Karpas-422 (cell line): ENCODE data around the gene YWHAG. TPM values are rescaled to one million over a fixed set of nuclear protein-coding genes. Genes with fewer than 3 reads are reported as not detected.

Experiments
- DNase-seq: peaks from one replicate; pipeline ENCODE4 v3.0.0-alpha.2; 2015
- H2AFZ ChIP-seq: fragments of 200-600 bp; sonication (generic); 2 replicates; pipeline ENCODE4 v1.6.1; 2014; ENCODE audit warnings: antibody characterized with exemption, low read length, mixed read lengths
- H3K27ac ChIP-seq: fragments of 200-600 bp; sonication (generic); 2 replicates; pipeline ENCODE4 v1.5.1; 2014; ENCODE audit warnings: mild to moderate bottlenecking, low read length, moderate library complexity
- H3K27me3 ChIP-seq: fragments of 200-600 bp; sonication (generic); 2 replicates; pipeline ENCODE4 v1.6.1; 2014; ENCODE audit warnings: low read length, mixed read lengths
- H3K36me3 ChIP-seq: fragments of 200-600 bp; sonication (generic); 2 replicates; pipeline ENCODE4 v1.6.1; 2014; ENCODE audit warnings: low read length, mixed read lengths; ENCODE audit not compliant: insufficient read depth
- H3K4me1 ChIP-seq: fragments of 200-600 bp; sonication (generic); 2 replicates; pipeline ENCODE4 v1.6.1; 2014; ENCODE audit warnings: mild to moderate bottlenecking, low read length, mixed read lengths
- H3K4me2 ChIP-seq: fragments of 200-600 bp; sonication (generic); 2 replicates; pipeline ENCODE4 v1.6.1; 2014; ENCODE audit warnings: low read length, low read depth, mild to moderate bottlenecking; ENCODE audit not compliant: poor library complexity, severe bottlenecking
- H3K4me3 ChIP-seq: fragments of 200-600 bp; sonication (generic); 2 replicates; pipeline ENCODE4 v1.5.1; 2014; ENCODE audit warnings: mild to moderate bottlenecking, antibody characterized with exemption, low read length, mixed read lengths
- H3K79me2 ChIP-seq: fragments of 200-600 bp; sonication (generic); 2 replicates; pipeline ENCODE4 v1.6.1; 2014; ENCODE audit warnings: mild to moderate bottlenecking, low read length, mixed read lengths
- H3K9ac ChIP-seq: fragments of 200-600 bp; sonication (generic); 2 replicates; pipeline ENCODE4 v1.6.0; 2014; ENCODE audit warnings: low read length
- H3K9me2 ChIP-seq: fragments of 200-600 bp; sonication (generic), shearing (Covaris generic); replicated peaks from 2 replicates; pipeline ENCODE4 v1.6.0; 2014; ENCODE audit warnings: mild to moderate bottlenecking, low read length, moderate library complexity; ENCODE audit not compliant: insufficient read depth
- H3K9me3 ChIP-seq: fragments of 300-700, 200-600 bp; sonication (generic); 2 replicates; pipeline ENCODE4 v1.6.1; 2014; ENCODE audit warnings: low read length, mixed read lengths
- H4K20me1 ChIP-seq: fragments of 200-600 bp; sonication (generic); 2 replicates; pipeline ENCODE4 v1.6.1; 2014; ENCODE audit warnings: mild to moderate bottlenecking, antibody characterized with exemption, low read length, low read depth; ENCODE audit not compliant: insufficient read depth
- total RNA-seq: library from RNA; depleted of rRNA; stranded (reverse); fragments of >200 nt; shearing (Covaris generic); gene quantifications from 2 replicates; pipeline ENCODE4 v1.2.3, GENCODE V29; 2014; ENCODE audit warnings: low replicate concordance

The YWHAG gene
- total RNA-seq, 1 experiment from 2014 or later, result 64.1 TPM

DNA sequence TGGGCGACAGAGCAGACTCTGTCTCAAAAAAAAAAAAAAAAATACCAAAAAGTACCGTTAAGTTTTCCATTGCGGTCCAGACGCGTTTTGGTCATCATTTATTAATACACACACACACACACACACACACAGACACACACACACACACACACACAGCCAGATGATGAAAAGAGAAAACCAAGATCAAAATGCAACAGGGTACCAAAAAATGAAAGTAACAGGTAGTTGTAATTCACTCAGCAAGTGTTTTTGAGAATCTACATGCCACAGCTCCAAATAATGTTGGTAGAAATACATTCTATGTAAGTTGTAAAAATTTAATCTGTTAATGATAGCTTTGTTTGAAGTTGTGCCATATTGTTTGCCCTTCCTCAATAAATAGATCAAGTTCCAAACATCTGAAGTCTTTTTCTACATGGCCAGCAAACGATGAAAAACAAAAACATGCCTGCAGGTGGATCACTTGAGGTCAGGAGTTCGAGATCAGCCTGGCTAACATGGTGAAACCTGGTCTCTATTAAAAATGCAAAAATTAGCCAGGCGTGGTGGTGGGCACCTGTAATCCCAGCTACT lies 9.4 kb downstream of the YWHAG start:
- Histone ChIP-seq H3K9ac (no peak overlapping the region), H2AFZ (no peak overlapping the region), H3K79me2 (peaks cover 97% of the 10 kb centered on the region), H4K20me1 (peaks cover 69% of the 10 kb centered on the region), H3K4me1 (0 out of 2 replicates have a peak, but pooled peaks cover 2% of the 10 kb centered on the region), H3K27ac (no peak overlapping the region), H3K9me3 (no peaks in the 10 kb centered on the region), H3K9me2 (no peaks in the 10 kb centered on the region), H3K27me3 (no peaks in the 10 kb centered on the region), H3K4me2 (no peak overlapping the region), H3K36me3 (peaks cover 51% of the 10 kb centered on the region), H3K4me3 (no peak overlapping the region)
- DNase-seq, result no peak

DNA sequence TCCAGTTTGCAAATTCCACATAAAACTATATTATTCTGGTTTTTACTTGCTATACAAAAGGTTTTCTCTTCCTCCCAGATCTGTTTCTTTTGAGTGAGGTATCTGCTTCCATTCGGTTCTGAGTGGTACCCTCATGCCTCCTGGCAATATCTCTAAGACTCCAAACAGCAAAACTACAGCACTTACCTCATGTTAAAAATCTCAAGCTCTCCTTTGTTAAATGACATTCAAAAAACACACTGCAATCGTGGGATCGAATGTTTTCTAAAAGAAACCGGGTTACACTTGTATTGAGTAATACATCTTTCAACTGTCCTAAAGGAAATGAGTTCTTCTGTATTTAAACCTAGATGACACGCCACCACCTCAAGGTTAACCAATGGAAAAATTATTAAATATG lies 11.1 kb downstream of the YWHAG start:
- H3K27ac ChIP-seq, result no peak overlapping the region
- no peaks in the 10 kb centered on the region for H3K9me2 ChIP-seq
- no peak overlapping the region for H2AFZ ChIP-seq
- H3K9ac ChIP-seq, result no peak overlapping the region
- peaks cover 63% of the 10 kb centered on the region for H3K36me3 ChIP-seq
- no peak for DNase-seq
- H3K4me2 ChIP-seq, result no peak overlapping the region
- H3K79me2 ChIP-seq, result peaks cover 97% of the 10 kb centered on the region
- no peak overlapping the region for H3K4me3 ChIP-seq
- H3K27me3 ChIP-seq, result no peaks in the 10 kb centered on the region
- 0 out of 2 replicates have a peak, but pooled peaks cover 2% of the 10 kb centered on the region for H3K4me1 ChIP-seq
- H3K9me3 ChIP-seq, result no peaks in the 10 kb centered on the region
- peaks cover 72% of the 10 kb centered on the region for H4K20me1 ChIP-seq

DNA sequence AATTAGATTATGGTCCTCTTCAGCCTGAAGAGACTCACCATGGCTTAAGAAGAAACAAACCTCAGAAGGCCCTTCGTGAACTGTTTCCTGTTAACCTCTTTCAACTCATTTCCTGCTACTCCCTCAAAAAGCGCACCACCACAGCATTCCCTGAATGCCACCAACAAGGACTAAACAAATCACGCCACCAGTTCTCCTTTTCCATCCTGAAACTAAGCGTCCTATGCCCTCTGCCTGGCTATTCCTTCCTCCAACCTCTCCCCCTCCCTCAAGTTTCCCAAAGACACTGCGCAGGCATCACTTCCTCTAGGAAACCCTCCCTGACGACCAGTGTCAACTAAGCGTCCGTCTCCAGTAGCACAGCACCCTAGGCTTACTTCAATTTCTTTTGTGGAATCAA lies 12.0 kb downstream of the YWHAG start:
- Histone ChIP-seq H3K79me2 (peaks cover 97% of the 10 kb centered on the region), H2AFZ (no peak overlapping the region), H3K4me1 (no peaks in the 10 kb centered on the region), H3K9me2 (no peaks in the 10 kb centered on the region), H3K27me3 (no peaks in the 10 kb centered on the region), H3K27ac (no peak overlapping the region), H4K20me1 (peaks cover 72% of the 10 kb centered on the region), H3K9me3 (no peaks in the 10 kb centered on the region), H3K4me3 (no peak overlapping the region), H3K9ac (no peak overlapping the region), H3K4me2 (no peak overlapping the region), H3K36me3 (peaks cover 68% of the 10 kb centered on the region)
- DNase-seq, result no peak

DNA sequence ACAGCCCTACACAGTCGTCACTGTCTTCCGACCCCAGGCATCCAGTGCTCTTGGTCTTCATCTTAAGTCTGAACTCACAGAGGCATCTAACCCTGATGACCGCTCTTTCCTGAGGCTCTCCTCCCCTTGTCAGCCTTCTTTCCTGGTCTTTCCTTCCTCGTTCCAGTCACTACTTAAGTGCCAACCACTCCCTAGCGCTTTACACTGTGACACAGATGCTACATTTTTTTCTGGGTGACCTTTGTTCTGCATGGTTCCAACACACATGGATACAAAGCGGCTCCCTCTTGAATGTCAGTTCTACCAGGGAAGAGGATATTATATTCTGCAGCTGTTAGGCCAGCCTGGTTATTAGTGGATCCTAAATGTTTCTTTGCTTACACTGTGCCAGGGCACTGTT lies 12.7 kb downstream of the YWHAG start:
- Histone ChIP-seq H2AFZ (no peak overlapping the region), H3K4me2 (no peak overlapping the region), H3K9me2 (no peaks in the 10 kb centered on the region), H3K9ac (no peak overlapping the region), H3K9me3 (no peaks in the 10 kb centered on the region), H3K79me2 (peaks cover 97% of the 10 kb centered on the region), H3K27ac (no peak overlapping the region), H3K4me1 (no peaks in the 10 kb centered on the region), H3K4me3 (no peak overlapping the region), H3K36me3 (peaks cover 72% of the 10 kb centered on the region), H4K20me1 (peaks cover 69% of the 10 kb centered on the region), H3K27me3 (no peaks in the 10 kb centered on the region)
- DNase-seq, result no peak

DNA sequence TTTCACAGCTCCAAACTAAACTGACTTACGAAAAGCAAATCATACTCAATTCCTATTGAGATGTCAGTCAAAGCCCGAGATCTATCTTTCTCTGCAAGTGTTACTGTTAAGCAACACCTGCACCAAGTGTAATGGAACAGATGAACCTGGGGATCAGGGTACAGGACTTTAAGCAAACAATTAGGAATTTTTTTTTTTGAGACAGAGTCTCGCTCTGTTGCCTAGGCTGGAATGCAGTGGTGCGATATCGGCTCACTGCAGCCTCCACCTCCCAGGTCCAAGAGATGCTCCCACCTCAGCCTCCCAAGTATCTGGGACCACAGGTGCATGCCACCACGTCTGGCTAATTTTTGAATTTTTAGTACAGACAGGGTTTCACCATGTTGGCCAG lies 14.9 kb downstream of the YWHAG start:
- H4K20me1 ChIP-seq, result peaks cover 65% of the 10 kb centered on the region
- no peaks in the 10 kb centered on the region for H3K27me3 ChIP-seq
- no peak overlapping the region for H3K4me2 ChIP-seq
- H3K9me2 ChIP-seq, result no peaks in the 10 kb centered on the region
- H3K36me3 ChIP-seq, result peaks cover 68% of the 10 kb centered on the region
- H3K9me3 ChIP-seq, result no peaks in the 10 kb centered on the region
- no peak overlapping the region for H3K9ac ChIP-seq
- H3K79me2 ChIP-seq, result peaks cover 97% of the 10 kb centered on the region
- H3K27ac ChIP-seq, result no peak overlapping the region
- H2AFZ ChIP-seq, result no peak overlapping the region
- no peak overlapping the region for H3K4me3 ChIP-seq
- H3K4me1 ChIP-seq, result no peaks in the 10 kb centered on the region
- DNase-seq, result no peak

DNA sequence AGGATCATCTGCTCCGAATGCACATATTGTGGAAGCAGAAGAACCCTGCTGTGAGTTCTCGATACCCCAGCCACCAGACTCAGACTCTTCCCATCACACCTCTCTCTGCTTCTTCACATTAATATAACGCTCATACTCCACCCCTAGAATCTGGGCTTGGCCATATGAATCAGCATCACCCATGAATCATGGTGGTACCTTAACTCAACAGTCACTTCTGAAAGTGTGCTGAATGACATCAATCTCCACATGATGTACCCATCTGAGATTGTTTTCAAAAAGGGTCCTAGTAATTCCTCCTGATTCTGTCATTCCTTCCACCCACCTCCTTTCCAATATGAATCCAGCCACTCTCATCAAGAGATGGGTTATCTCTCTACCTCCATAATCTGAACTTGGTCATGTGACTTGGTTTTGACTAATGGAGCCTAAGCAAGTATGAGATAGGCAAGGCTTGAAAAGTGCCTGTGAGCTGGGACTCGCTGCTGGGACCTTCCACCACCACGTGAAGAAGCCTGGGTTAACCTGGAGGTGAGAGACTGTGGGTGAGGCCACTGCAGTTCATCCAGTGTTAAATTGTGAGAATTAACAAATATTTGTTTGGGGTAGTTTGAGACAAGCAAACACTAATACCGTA lies 15.4 kb downstream of the YWHAG start:
- Histone ChIP-seq H3K4me2 (no peak overlapping the region), H3K36me3 (peaks cover 71% of the 10 kb centered on the region), H3K9me2 (no peaks in the 10 kb centered on the region), H3K27ac (no peak overlapping the region), H3K27me3 (no peaks in the 10 kb centered on the region), H3K9me3 (no peaks in the 10 kb centered on the region), H3K4me3 (no peak overlapping the region), H2AFZ (no peak overlapping the region), H4K20me1 (peaks cover 70% of the 10 kb centered on the region), H3K79me2 (peaks cover 97% of the 10 kb centered on the region), H3K4me1 (no peaks in the 10 kb centered on the region), H3K9ac (no peak overlapping the region)
- DNase-seq, result no peak

DNA sequence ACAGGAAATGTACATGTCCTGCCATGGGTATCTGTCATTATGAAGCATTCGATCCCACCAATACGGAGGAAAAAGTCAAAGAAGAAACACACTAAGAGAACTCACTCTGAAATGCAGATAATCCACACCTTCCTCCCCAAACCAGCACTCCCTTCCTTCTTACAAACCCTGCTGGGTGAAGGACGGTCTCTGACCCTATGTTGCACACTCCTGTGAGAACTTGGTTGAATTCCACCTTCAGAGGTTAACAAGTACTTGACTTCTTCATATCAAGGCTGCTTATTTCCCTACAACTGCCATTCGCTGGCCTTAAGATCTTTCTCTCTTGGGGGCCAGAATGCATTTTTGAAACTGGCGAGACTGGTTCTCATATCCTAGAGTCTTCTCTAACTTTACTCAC lies 16.6 kb downstream of the YWHAG start:
- Histone ChIP-seq H4K20me1 (peaks cover 74% of the 10 kb centered on the region), H2AFZ (no peak overlapping the region), H3K79me2 (peaks cover 98% of the 10 kb centered on the region), H3K4me3 (no peak overlapping the region), H3K9me3 (no peaks in the 10 kb centered on the region), H3K4me1 (no peaks in the 10 kb centered on the region), H3K9me2 (no peaks in the 10 kb centered on the region), H3K36me3 (peaks cover 72% of the 10 kb centered on the region), H3K27me3 (no peaks in the 10 kb centered on the region), H3K4me2 (no peak overlapping the region), H3K9ac (no peak overlapping the region), H3K27ac (no peak overlapping the region)
- no peak for DNase-seq

DNA sequence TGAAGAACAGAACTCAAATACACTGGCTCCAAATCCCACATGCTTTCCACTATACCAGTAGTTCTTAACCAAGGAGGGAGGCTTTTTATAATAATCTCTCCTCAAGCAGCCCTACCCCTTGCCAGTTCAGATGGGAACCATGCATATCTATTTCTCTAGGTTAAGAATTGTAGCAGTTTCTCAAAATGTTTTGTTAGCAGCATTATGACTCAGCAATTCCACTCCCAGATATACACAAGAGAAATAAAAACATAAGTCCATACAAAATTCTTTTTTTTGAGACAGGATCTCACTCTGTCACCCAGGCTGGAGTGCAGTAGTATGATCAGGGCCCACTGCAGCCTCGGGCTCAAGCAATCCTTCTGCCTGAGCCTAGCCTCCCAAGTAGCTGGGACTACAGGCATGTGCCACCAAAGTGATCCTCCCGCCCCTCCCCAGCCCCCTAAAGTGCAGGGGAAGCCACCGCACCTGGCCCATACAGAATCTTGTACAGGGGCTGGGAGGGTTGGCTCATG lies 18.1 kb downstream of the YWHAG start:
- Histone ChIP-seq H3K9me2 (no peaks in the 10 kb centered on the region), H2AFZ (no peak overlapping the region), H3K4me2 (no peak overlapping the region), H3K36me3 (peaks cover 65% of the 10 kb centered on the region), H3K79me2 (peaks cover 99% of the 10 kb centered on the region), H3K4me3 (no peak overlapping the region), H3K4me1 (no peaks in the 10 kb centered on the region), H4K20me1 (peaks cover 76% of the 10 kb centered on the region), H3K9me3 (no peaks in the 10 kb centered on the region), H3K27me3 (no peaks in the 10 kb centered on the region), H3K9ac (no peak overlapping the region), H3K27ac (no peak overlapping the region)
- no peak for DNase-seq
